GM13976 (cell line): Measurements from ENCODE around the gene ITGA8.
"Not testable (repeated sequence)": the region's sequence is repeated elsewhere in the genome, so short reads cannot be mapped to it uniquely, and the experiment has no call there.

Experiments used
- DNase-seq: peaks from one replicate; pipeline ENCODE4 v3.0.0; 2012; ENCODE audit warnings: low spot score
- CTCF ChIP-seq: IDR thresholded peaks from 2 replicates; pipeline ENCODE4 v1.5.1; 2012; ENCODE audit warnings: borderline replicate concordance, mild to moderate bottlenecking; ENCODE audit not compliant: insufficient read depth; ENCODE audit errors: extremely low read depth, missing control alignments, control extremely low read depth
- in situ Hi-C: fragments of 300-500 bp; cut with MboI; formaldehyde crosslinking; loops from one replicate; pipeline ENCODE4 v1.12.0; 2022; ENCODE audit warnings: low sequenced_read_pairs, mixed read lengths, inconsistent platforms; ENCODE audit not compliant: unreplicated experiment

Gene ITGA8

GRCh38 chr10:15485027-15485426, 234.7 kb downstream of the ITGA8 start:
- DNase-seq = no peak
- in situ Hi-C loops = no loop called here
- TF ChIP-seq CTCF = no peak

- in situ Hi-C loops = no loop called here
- DNase-seq = no peak
- no peak for TF ChIP-seq CTCF
Measured at GRCh38 chr10:15484128-15484527, 235.6 kb downstream of the ITGA8 start.

- DNase-seq = no peak
- in situ Hi-C loops = no loop called here
- no peak for TF ChIP-seq CTCF
Measured at GRCh38 chr10:15483215-15484075, 236.3 kb downstream of the ITGA8 start.

- in situ Hi-C loops = no loop called here
Measured at GRCh38 chr10:15482156-15482555, 237.6 kb downstream of the ITGA8 start.

GRCh38 chr10:15478950-15479349, 240.8 kb downstream of the ITGA8 start:
- no peak for TF ChIP-seq CTCF
- no peak for DNase-seq
- in situ Hi-C loops = no loop called here

More at GRCh38 chr10:15482156-15482555, 237.6 kb downstream of the ITGA8 start:
- TF ChIP-seq CTCF = no peak
- no peak for DNase-seq

GRCh38 chr10:15478429-15478828, 241.3 kb downstream of the ITGA8 start:
- in situ Hi-C loops = no loop called here
- no peak for DNase-seq
- TF ChIP-seq CTCF = no peak

- in situ Hi-C loops = no loop called here
- TF ChIP-seq CTCF = no peak
- DNase-seq = no peak
Measured at GRCh38 chr10:15476337-15476736, 243.4 kb downstream of the ITGA8 start.

GRCh38 chr10:15475439-15475838, 244.3 kb downstream of the ITGA8 start:
- in situ Hi-C loops = not testable (repeated sequence)

More at GRCh38 chr10:15475439-15475838, 244.3 kb downstream of the ITGA8 start:
- DNase-seq = not testable (repeated sequence)
